Testis (tissue), 3 donors: ENCODE measurements around the gene ZMYM1. TPM values are rescaled to one million over a fixed set of nuclear protein-coding genes. Genes with fewer than 3 reads are reported as not detected.

ENCODE experiments used
- DNase-seq: peaks from one replicate; pipeline ENCODE4 v3.0.0-alpha.2; 2019
- H3K27ac ChIP-seq, 2 donors: fragments of 200-600 bp; sonication (generic); one replicate each; pipeline ENCODE4 v1.5.1; 2019
- H3K27me3 ChIP-seq: fragments of 200-600 bp; sonication (generic); one replicate; pipeline ENCODE4 v1.5.1; 2019
- H3K36me3 ChIP-seq: fragments of 200-600 bp; sonication (generic); one replicate; pipeline ENCODE4 v1.5.1; 2017; ENCODE audit warnings: low read depth; ENCODE audit errors: missing control alignments
- H3K4me1 ChIP-seq: fragments of 200-600 bp; sonication (generic); one replicate; pipeline ENCODE4 v1.5.1; 2019
- H3K4me3 ChIP-seq, 2 donors: fragments of 200-600 bp; sonication (generic); one replicate each; pipeline ENCODE4 v1.5.1; 2017 to 2019
- H3K9me3 ChIP-seq: fragments of 200-600 bp; sonication (generic); one replicate; pipeline ENCODE4 v1.5.1; 2017
- POLR2A ChIP-seq: fragments of 450-650 bp; IDR thresholded peaks from one replicate; pipeline ENCODE4 v1.6.1; 2017; ENCODE audit warnings: antibody characterized with exemption, mild to moderate bottlenecking, moderate library complexity
- WGBS, 2 donors: methylation state at CpG; one replicate each; pipeline ENCODE4 v1.1.5; 2018; 5-methylcytosine and 5-hydroxymethylcytosine counted together
- intact Hi-C: fragments of 100-400 bp; cut with DNase I; formaldehyde crosslinking; loops from one replicate; pipeline ENCODE4 v1.15.1; 2023; ENCODE audit warnings: low total_unique reads
- polyA plus RNA-seq: library from polyadenylated mRNA; stranded (reverse); fragments of 350-450 nt; fragmentation: Illumina TruSeq; extraction: RNeasy Lipid Tissue Mini Kit (QIAGEN cat#74804); gene quantifications from one replicate; pipeline ENCODE4 v1.2.3, GENCODE V29; 2014; ENCODE audit warnings: low read depth, low replicate concordance; ENCODE audit not compliant: insufficient read depth
- total RNA-seq, 2 donors: library from RNA; depleted of rRNA; stranded (reverse); fragments of >200 nt; gene quantifications; one replicate each; pipeline ENCODE4 v1.2.3, GENCODE V29; 2016
- TF ChIP-seq, protein P1 (sequence below), 3 experiments: fragments of 450-650 bp in 2 of 3; fragments of 200-600 bp in 1 of 3; sonication (generic) in 1 of 3; IDR thresholded peaks; one replicate each; pipeline ENCODE4 v1.5.1; 2016 to 2019; ENCODE audit warnings: antibody characterized with exemption in 3 of 3, mild to moderate bottlenecking in 2 of 3, moderate library complexity in 1 of 3

ZMYM1 gene
- total and polyA plus RNA-seq, 3 donors from 2014 or later, result 10.8 to 24.2 (median 20.7) TPM

DNA sequence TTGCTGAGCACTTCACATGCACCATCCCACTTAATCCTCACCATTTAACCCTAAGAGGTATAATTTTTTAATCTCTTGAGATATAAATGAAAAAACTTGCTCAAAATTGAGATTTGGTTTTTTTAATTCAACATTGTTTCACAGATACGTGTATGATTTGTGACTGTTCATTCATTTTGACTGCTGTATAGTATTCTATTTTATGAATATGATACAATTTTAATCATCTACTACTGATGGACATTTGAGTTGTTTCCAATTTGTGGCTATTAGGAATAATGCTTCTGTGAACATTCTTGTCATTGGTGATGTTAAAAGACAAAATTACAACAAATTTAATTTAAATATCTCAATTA, 46.8 kb upstream of the ZMYM1 start:
- no peaks in the 10 kb centered on the region for H3K36me3 ChIP-seq
- DNase-seq, result no peak
- no peaks in the 10 kb centered on the region for H3K27me3 ChIP-seq
- intact Hi-C loops, result loop anchor here (5.0 kb wide), 1 partner anchor 160 kb away; the partner anchor contains the start of gene SFPQ
- peaks cover 10% of the 10 kb centered on the region for H3K4me1 ChIP-seq
- WGBS, 2 donors, result 68 to 72% methylated on average over 1 of the region's 1 CpG
- no peaks in the 10 kb centered on the region for H3K9me3 ChIP-seq
- H3K4me3 ChIP-seq, result peak overlapping the region; percentile 72 to 84
- TF ChIP-seq POLR2A, result no peak
- TF ChIP-seq, protein P1, sequence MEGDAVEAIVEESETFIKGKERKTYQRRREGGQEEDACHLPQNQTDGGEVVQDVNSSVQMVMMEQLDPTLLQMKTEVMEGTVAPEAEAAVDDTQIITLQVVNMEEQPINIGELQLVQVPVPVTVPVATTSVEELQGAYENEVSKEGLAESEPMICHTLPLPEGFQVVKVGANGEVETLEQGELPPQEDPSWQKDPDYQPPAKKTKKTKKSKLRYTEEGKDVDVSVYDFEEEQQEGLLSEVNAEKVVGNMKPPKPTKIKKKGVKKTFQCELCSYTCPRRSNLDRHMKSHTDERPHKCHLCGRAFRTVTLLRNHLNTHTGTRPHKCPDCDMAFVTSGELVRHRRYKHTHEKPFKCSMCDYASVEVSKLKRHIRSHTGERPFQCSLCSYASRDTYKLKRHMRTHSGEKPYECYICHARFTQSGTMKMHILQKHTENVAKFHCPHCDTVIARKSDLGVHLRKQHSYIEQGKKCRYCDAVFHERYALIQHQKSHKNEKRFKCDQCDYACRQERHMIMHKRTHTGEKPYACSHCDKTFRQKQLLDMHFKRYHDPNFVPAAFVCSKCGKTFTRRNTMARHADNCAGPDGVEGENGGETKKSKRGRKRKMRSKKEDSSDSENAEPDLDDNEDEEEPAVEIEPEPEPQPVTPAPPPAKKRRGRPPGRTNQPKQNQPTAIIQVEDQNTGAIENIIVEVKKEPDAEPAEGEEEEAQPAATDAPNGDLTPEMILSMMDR (IDR thresholded peaks at IDR 0.05), result no peak
- H3K27ac ChIP-seq, result peak overlapping the region in 1 of 2 donors; percentile 90

DNA sequence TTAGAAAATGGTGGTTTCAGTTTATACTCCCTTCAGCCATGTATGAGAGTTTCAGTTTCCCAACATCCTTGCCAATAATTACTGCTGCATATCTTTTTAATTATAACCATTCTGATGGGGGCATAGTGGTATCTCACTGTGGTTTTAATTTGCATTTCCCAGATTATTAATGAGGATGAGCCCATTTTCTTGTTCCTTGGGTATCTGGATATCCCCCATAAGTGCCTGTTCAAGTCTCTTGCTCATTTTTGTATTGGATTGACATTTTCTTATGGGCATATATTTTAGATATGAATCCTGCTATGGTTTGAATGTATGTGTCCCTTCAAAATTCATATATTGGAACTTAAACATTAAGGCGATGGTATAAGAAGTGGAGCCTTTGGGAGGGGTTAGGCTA, 45.8 kb upstream of the ZMYM1 start:
- H3K27ac ChIP-seq, result no peak overlapping the region
- no peaks in the 10 kb centered on the region for H3K9me3 ChIP-seq
- intact Hi-C loops, result loop anchor here (5.0 kb wide), 1 partner anchor 159 kb away; the partner anchor contains the start of gene SFPQ
- H3K27me3 ChIP-seq, result no peaks in the 10 kb centered on the region
- H3K4me3 ChIP-seq, result no peak overlapping the region
- 69 to 93% methylated on average over 1 of the region's 1 CpG for WGBS, 2 donors
- no peaks in the 10 kb centered on the region for H3K36me3 ChIP-seq
- no peak for DNase-seq
- TF ChIP-seq, protein P1 (IDR thresholded peaks at IDR 0.05), result no peak
- no peak for TF ChIP-seq POLR2A
- peaks cover 10% of the 10 kb centered on the region for H3K4me1 ChIP-seq

DNA sequence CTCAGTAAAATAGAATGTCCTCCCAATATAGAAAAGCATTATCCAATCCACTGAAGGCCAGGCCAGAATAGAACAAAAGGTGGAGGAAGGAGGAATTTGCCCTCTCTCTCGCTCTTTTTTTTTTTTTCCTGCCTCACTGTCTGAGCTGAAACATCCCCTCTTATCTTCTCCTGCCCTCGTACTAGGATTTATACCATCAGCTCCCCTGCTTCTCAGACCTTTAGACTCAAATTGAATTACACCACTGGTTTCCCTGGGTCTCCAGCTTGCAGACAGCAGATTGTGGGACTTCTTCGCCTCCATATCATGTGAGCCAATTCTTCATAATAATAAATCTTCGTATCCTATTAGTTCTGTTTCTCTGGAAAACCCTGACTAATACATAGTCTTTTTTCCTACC, 42.6 kb upstream of the ZMYM1 start:
- TF ChIP-seq, protein P1 (IDR thresholded peaks at IDR 0.05), result no peak
- TF ChIP-seq POLR2A, result no peak
- H3K4me1 ChIP-seq, result no peaks in the 10 kb centered on the region
- no peak overlapping the region for H3K4me3 ChIP-seq
- no peak overlapping the region for H3K27ac ChIP-seq
- WGBS, 2 donors, result 56 to 65% methylated on average over 4 of the region's 4 CpGs
- intact Hi-C loops, result no loop called here
- no peaks in the 10 kb centered on the region for H3K27me3 ChIP-seq
- H3K36me3 ChIP-seq, result no peaks in the 10 kb centered on the region
- no peaks in the 10 kb centered on the region for H3K9me3 ChIP-seq
- DNase-seq, result no peak

DNA sequence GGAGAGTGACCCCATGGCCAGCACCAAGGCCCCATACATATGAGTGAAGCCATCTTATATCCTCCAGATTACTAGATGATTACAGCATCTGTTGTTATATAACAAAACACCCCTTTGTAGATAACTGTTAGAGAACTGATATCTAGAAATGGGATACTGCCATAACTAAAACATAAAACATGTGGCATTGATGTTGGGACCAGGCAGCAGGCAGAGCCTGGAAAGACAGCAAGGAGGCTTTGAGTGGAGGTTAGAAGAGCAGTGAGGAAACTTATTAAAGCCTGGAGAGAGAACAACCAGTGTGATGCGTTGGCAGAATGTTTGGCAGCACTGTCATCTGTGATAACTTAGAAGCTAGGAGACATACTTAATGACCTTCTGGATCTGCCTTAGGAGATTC, 42.0 kb upstream of the ZMYM1 start:
- intact Hi-C loops, result no loop called here
- 43 to 64% methylated on average over 1 of the region's 1 CpG for WGBS, 2 donors

DNA sequence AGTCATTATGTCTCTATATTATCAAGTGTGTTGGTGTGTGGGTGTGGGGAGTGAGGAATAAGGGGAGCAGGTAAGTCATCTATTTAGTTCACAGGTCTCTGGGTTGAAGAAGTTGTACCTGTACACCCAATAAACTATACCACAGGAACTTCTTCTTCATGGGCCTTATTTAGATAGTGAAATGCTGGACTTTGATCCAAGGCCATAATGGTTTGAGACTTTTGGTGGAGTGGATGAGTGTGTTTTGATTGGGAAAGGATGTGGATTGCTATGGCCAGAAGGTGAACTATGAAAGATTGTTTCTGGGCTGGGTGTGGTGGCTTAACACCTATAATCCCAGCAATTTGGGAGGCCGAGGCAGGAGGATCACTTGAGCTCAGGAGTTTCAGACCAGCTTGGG, 40.5 kb upstream of the ZMYM1 start:
- intact Hi-C loops, result no loop called here
- no peak for DNase-seq
- H3K9me3 ChIP-seq, result no peaks in the 10 kb centered on the region
- H3K4me3 ChIP-seq, result no peak overlapping the region
- no peak overlapping the region for H3K27ac ChIP-seq
- H3K4me1 ChIP-seq, result no peaks in the 10 kb centered on the region
- no peaks in the 10 kb centered on the region for H3K27me3 ChIP-seq
- 85 to 96% methylated on average over 1 of the region's 1 CpG for WGBS, 2 donors
- TF ChIP-seq, protein P1 (IDR thresholded peaks at IDR 0.05), result no peak
- no peak for TF ChIP-seq POLR2A
- no peaks in the 10 kb centered on the region for H3K36me3 ChIP-seq

More for the DNA sequence above, 42.0 kb upstream of the ZMYM1 start:
- Histone ChIP-seq H3K36me3 (no peaks in the 10 kb centered on the region), H3K4me3 (no peak overlapping the region), H3K27me3 (no peaks in the 10 kb centered on the region), H3K9me3 (no peaks in the 10 kb centered on the region), H3K4me1 (no peaks in the 10 kb centered on the region), H3K27ac (no peak overlapping the region)
- no peak for DNase-seq
- TF ChIP-seq, protein P1 (IDR thresholded peaks at IDR 0.05), result no peak
- no peak for TF ChIP-seq POLR2A
